HG03457 (cell line): Measurements from ENCODE around the gene BRD9.

Source experiments
- ATAC-seq: cut with Tn5 transposase; IDR thresholded peaks from one replicate; pipeline ENCODE4 v1.9.1; 2021; ENCODE audit warnings: moderate number of reproducible peaks; ENCODE audit not compliant: unreplicated experiment

BRD9 gene

GRCh38 chr5:819078-819477 is 73.5 kb downstream of the BRD9 start:
- no peak for ATAC-seq

GRCh38 chr5:816176-816575 is 76.4 kb downstream of the BRD9 start:
- no peak for ATAC-seq

- ATAC-seq = no peak
These were observed 77.2 kb downstream of the BRD9 start for GRCh38 chr5:815449-815848.
